Mesothelial cell of epicardium (in vitro differentiated cells): ENCODE results near the gene UCHL3. TPM values are rescaled to one million over a fixed set of nuclear protein-coding genes. Genes with fewer than 3 reads are reported as not detected.

ENCODE experiments used
- DNase-seq, 2 experiments: peaks; one replicate each; pipeline ENCODE4 v3.0.0; 2021; ENCODE audit warnings: low spot score in 2 of 2; ENCODE audit not compliant: unreplicated experiment in 2 of 2
- H3K27ac Mint-ChIP-seq: 2 replicates; pipeline ENCODE4 v1.8.0; 2021; ENCODE audit warnings: mixed read lengths
- H3K27me3 Mint-ChIP-seq: 2 replicates; pipeline ENCODE4 v1.8.0; 2021; ENCODE audit warnings: low read depth, mixed read lengths
- H3K36me3 Mint-ChIP-seq: 2 replicates; pipeline ENCODE4 v1.8.0; 2021; ENCODE audit warnings: mixed read lengths
- H3K4me1 Mint-ChIP-seq: 2 replicates; pipeline ENCODE4 v1.8.0; 2021; ENCODE audit warnings: mixed read lengths
- H3K4me3 Mint-ChIP-seq: 2 replicates; pipeline ENCODE4 v1.8.0; 2021; ENCODE audit warnings: mild to moderate bottlenecking, moderate library complexity, mixed read lengths
- H3K9me3 Mint-ChIP-seq: 2 replicates; pipeline ENCODE4 v1.8.0; 2021; ENCODE audit warnings: mixed read lengths
- total RNA-seq: library from RNA; stranded (reverse); gene quantifications from 3 replicates; pipeline ENCODE4 v1.2.1, GENCODE V29; 2021
- TF ChIP-seq, protein P1 (sequence below): fragments of 200-600 bp; sonication (generic); IDR thresholded peaks from one replicate; pipeline ENCODE4 v1.5.0; 2021; ENCODE audit warnings: antibody characterized with exemption; ENCODE audit not compliant: unreplicated experiment

The UCHL3 gene
- total RNA-seq, 1 donor from 2014 or later, result 28.1 TPM

DNA sequence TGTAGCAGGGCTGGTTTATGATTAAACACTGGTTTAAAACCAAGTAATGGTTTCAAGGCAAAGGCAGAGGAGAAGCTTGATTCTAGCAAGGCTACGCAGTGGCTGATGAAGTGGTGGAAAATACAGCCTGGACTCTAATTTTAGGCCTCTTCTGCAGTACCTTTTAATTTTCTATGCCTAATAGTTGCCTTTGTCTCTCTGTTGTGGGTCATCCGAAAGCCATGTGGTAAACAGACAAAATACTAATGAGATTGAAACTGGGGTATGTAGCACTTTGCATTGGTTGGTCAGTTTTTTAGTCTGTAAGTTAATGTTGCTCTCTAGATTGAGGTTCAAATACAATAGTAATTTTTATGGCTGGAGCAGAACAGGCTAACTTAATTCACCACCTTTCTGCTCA lies 89.9 kb downstream of the UCHL3 start:
- Mint-ChIP-seq H3K9me3 (no peaks in the 10 kb centered on the region), H3K4me3 (no peak overlapping the region), H3K36me3 (no peaks in the 10 kb centered on the region), H3K4me1 (peaks cover 16% of the 10 kb centered on the region), H3K27me3 (peaks cover 9% of the 10 kb centered on the region), H3K27ac (no peak overlapping the region)
- TF ChIP-seq, protein P1, sequence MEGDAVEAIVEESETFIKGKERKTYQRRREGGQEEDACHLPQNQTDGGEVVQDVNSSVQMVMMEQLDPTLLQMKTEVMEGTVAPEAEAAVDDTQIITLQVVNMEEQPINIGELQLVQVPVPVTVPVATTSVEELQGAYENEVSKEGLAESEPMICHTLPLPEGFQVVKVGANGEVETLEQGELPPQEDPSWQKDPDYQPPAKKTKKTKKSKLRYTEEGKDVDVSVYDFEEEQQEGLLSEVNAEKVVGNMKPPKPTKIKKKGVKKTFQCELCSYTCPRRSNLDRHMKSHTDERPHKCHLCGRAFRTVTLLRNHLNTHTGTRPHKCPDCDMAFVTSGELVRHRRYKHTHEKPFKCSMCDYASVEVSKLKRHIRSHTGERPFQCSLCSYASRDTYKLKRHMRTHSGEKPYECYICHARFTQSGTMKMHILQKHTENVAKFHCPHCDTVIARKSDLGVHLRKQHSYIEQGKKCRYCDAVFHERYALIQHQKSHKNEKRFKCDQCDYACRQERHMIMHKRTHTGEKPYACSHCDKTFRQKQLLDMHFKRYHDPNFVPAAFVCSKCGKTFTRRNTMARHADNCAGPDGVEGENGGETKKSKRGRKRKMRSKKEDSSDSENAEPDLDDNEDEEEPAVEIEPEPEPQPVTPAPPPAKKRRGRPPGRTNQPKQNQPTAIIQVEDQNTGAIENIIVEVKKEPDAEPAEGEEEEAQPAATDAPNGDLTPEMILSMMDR, result no peak
- DNase-seq, result no peak

DNA sequence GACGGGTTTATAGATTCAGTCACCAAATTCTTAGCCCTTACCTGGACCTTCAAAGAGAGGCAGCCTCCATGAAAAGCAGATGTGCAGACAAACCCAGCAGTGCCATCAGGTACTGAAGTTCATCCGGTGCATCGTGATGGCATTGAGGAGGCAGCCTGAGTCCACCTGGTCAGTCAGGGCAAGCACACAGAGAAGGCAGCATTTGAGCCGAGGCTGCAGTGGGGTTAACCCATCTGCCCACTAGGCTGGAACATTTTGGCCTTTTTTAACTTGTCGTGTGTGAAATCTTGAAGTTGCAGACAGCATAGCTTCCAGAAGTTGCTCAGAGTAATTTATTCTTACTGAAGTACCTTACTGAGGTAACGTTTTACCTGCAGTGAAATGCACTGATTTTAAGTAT lies 91.4 kb downstream of the UCHL3 start:
- TF ChIP-seq, protein P1, result no peak
- Mint-ChIP-seq H3K4me1 (peaks cover 17% of the 10 kb centered on the region), H3K4me3 (no peak overlapping the region), H3K27ac (no peak overlapping the region), H3K36me3 (peaks cover 2% of the 10 kb centered on the region), H3K27me3 (peaks cover 9% of the 10 kb centered on the region), H3K9me3 (no peaks in the 10 kb centered on the region)
- no peak for DNase-seq

DNA sequence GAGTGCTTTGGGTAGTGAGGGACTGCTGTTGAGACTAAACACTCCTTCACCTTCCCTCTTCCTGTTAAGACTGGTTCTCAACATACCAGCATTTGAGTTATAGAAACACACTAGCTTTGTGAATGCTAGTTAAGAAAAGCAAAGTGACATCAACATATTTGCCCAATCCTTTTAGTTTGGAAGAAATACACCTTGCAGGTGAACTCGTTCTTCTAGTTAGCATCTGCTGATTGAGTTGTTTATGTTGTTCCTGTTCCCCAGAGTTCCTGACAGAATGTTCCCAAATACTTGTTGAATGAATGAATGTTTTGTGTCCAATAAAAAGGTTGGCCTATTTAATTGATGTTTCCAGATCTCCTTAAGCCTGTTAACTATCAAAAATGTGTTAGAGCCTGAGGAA lies 93.6 kb downstream of the UCHL3 start:
- H3K27me3 Mint-ChIP-seq, result peaks cover 2% of the 10 kb centered on the region
- peaks cover 7% of the 10 kb centered on the region for H3K4me1 Mint-ChIP-seq
- TF ChIP-seq, protein P1, result no peak
- peaks cover 5% of the 10 kb centered on the region for H3K36me3 Mint-ChIP-seq
- H3K9me3 Mint-ChIP-seq, result no peaks in the 10 kb centered on the region
- H3K27ac Mint-ChIP-seq, result peak overlapping the region; percentile 28
- no peak overlapping the region for H3K4me3 Mint-ChIP-seq
- no peak for DNase-seq

DNA sequence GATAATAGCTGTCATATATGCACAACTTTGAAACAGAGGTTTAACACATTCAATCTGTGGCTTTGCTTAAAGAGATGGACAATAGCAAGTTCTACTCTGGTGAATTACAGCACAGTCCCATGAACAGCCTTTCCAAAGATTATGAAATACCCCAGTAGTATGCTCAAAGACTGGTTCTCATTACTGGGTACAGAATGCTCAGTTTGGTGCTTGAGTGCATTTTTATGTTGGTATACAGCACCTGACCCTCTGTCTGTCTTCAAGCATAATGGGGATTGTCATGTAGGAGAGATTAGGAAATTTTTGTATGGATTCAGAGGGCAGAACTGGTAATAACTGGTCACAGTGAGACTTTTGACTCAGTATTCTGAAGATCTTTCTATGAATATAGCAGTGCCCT lies 94.1 kb downstream of the UCHL3 start:
- DNase-seq, result no peak
- Mint-ChIP-seq H3K4me1 (peaks cover 3% of the 10 kb centered on the region), H3K27me3 (peaks cover 2% of the 10 kb centered on the region), H3K9me3 (peaks cover 1% of the 10 kb centered on the region), H3K27ac (no peak overlapping the region), H3K36me3 (peaks cover 9% of the 10 kb centered on the region), H3K4me3 (no peak overlapping the region)
- TF ChIP-seq, protein P1, result no peak

DNA sequence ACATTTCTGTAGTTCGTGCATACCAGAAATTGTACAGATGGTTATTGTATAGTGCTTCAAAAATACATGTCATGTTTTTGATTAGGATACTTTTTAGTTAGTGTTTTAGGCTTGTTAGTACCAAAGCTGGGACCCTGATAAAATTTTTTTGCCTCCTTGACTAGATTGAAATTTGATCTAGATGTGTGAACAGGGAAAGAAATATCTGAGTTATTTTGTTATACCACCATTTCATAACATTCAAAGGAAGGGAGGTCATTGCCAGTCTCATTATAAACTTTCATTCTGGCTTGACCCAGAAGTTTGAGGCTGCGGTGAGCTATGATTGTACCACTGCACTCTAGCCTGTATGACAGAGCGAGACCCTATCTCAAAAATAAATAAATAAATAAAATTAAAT lies 95.5 kb downstream of the UCHL3 start:
- DNase-seq, result no peak
- Mint-ChIP-seq H3K27ac (no peak overlapping the region), H3K36me3 (peaks cover 10% of the 10 kb centered on the region), H3K4me3 (no peak overlapping the region), H3K27me3 (peaks cover 2% of the 10 kb centered on the region), H3K9me3 (peaks cover 5% of the 10 kb centered on the region), H3K4me1 (peaks cover 2% of the 10 kb centered on the region)
- TF ChIP-seq, protein P1, result no peak

DNA sequence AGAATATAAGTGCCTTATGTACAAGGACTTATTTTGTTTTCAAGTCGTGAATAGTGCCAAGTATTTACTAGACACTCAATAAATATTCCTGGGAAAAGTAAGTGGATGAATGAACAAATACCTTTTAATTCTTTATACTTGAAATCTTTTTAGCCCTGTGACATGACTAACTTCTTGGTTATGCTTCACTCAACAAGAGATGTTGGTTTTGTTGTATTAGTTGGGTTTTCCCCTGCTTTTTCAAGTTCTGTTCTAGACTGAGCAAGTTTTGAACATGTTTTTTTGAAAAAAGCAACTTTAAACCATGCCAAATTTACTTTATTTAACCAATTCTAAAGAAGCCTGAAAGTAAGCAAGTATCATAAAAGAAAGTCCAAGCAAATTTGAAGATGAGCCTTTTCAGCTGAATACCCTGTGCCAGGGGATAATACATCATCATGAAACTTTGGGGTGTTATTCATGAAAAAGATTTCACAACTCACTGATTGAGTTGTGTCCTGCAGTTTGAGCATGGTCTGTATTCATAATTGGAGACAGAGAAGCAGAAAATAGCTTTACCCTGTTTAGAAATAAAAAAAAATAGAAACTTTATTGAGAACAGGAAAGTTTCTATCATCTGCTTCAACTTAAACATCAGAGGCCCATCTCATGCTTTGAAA lies 97.7 kb downstream of the UCHL3 start:
- Mint-ChIP-seq H3K36me3 (peaks cover 10% of the 10 kb centered on the region), H3K27me3 (no peaks in the 10 kb centered on the region), H3K9me3 (peaks cover 5% of the 10 kb centered on the region), H3K4me3 (no peak overlapping the region), H3K27ac (no peak overlapping the region), H3K4me1 (peaks cover 12% of the 10 kb centered on the region)
- DNase-seq, result no peak
- TF ChIP-seq, protein P1, result no peak
